Activated T-cell treated with anti-CD3 and anti-CD28 coated beads, Interleukin-2, amount 50 U/mL, for 1 hour (primary cell): Measurements from ENCODE around the gene ACCSL.

ENCODE experiments used
- DNase-seq: peaks from one replicate; pipeline ENCODE4 v3.0.0-alpha.2; 2020

The ACCSL gene

DNA sequence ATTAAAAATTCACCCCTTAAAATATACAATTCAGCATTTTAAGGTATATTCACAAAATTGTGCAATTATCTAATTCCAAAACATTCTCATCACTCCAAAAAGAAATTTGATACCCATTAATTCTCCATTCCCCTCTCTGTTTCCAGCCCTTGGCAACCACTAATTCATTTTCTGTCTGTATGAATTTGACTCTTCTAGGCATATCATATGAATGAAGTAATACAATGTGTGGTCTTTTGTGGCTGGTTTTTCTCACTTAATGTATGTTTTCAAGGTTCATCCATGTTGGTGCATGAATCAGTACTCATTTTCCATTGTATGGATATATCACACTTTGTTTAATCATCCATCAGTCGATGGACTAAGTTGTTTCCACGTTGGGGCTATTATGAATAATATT lies 29.0 kb upstream of the ACCSL start:
- DNase-seq: no peak

GRCh38 chr11:44024977-44025376 lies 22.8 kb upstream of the ACCSL start:
- DNase-seq: no peak

GRCh38 chr11:44025727-44026126 lies 22.1 kb upstream of the ACCSL start:
- no peak for DNase-seq

- DNase-seq: no peak
Measured at GRCh38 chr11:44028401-44028800, 19.4 kb upstream of the ACCSL start.

- DNase-seq: no peak
Measured at GRCh38 chr11:44028816-44029506, 18.8 kb upstream of the ACCSL start.

- no peak for DNase-seq
Measured at GRCh38 chr11:44029507-44029845, 18.3 kb upstream of the ACCSL start.

- no peak for DNase-seq
Measured at GRCh38 chr11:44029977-44030911, 17.5 kb upstream of the ACCSL start.

DNA sequence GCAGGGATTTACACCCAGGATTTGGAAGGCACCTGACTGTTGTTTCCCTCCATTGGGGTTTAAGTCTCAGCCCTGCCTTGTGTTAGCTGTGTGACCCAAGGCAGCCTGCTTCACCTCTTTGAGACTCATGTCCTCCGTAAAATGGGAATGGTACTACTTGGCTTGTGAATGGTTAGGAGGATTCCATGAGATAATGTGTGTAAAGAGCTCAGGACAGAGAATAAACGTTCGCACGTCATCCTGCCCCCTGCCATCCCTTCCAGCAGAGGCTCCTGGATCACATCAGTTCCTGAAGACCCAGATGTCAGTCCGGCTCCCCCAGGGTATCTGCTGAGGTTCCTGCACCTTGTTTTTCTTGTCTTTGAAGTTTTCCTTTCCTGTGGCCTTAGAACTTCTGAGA lies 16.8 kb upstream of the ACCSL start:
- no peak for DNase-seq

GRCh38 chr11:44031549-44031948 lies 16.2 kb upstream of the ACCSL start:
- no peak for DNase-seq

DNA sequence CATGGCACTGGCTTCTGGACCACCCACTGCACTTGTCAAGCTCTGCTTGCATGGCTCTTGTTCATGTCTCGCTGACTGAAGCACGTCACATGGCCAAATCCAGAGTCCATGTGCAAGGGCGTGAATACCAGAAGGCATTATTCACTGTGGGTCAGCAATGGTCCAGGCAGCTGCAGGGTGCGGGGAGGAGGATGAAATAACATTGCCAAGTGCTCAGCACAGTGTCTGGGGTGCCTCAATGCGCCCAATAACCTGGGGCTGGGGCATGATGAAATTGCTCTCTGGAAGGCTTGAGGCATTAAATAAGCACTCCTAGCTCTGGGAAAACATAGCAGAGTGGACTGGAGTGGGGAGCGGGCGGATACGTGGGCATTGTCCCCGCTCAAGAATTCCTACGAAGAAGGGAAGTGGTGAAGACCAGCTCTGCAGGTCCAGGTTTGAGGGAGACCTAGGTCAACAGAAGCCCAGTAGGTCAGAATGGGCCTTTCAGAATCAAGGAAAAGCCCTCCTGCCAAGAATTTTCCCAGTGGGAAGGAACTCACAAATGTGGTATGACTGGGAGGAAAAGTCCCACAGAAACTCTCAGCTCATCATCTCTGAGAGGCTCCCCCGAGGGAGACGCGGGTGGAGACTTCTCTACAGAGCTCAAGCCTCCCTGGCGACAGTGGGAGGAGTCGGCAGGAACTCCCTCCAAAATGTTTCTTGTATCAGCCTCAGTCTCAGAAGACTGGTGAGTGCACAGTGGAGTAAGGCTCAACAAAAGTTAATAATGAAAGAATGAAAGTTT lies 15.3 kb upstream of the ACCSL start:
- DNase-seq: no peak

GRCh38 chr11:44033411-44033850 lies 14.3 kb upstream of the ACCSL start:
- DNase-seq: no peak

DNA sequence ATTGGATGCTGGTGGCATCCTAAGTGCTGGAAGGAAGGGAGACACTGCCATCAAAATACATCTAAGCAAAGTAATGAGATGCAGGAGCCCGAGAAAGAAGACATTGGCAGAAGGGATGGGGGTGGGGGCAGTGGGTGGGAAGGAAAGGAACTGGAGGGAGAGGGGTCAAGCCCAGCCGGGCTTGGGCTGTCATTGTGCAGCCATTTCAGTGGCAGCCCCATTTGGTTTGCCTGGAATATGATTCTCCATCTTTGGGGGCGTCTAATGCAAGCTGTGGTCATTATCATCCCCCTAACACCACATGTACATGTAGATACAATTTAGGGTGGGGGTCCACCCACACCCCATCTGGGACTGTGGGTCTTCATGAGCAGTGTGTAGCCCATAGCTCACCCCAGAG lies 13.9 kb upstream of the ACCSL start:
- DNase-seq: no peak

- DNase-seq: no peak
Measured at GRCh38 chr11:44034639-44035038, 13.1 kb upstream of the ACCSL start.

GRCh38 chr11:44036811-44037657 lies 10.7 kb upstream of the ACCSL start:
- no peak for DNase-seq

- DNase-seq: no peak
Measured at GRCh38 chr11:44037658-44037998, 10.2 kb upstream of the ACCSL start.

DNA sequence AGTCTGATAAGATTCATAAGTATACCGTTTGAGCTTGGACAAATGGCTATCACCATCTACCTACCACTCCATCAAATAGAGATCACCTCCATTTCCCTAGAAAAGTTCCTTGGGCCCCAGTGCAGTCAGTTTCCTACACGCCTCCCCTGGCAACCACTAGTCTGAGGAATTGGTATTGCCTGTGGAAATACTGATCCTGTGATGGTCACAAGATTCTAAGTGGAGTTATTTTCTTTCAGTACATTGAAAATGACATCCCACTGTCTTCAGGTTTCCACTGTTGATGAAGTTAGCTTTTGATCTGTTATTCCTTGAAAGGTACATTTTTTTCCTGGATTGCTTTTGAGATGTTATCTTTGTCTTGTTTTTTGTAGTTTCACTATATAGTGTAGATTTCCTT lies 4.6 kb upstream of the ACCSL start:
- DNase-seq: no peak

GRCh38 chr11:44046182-44046581 lies 1.6 kb upstream of the ACCSL start:
- DNase-seq: no peak

DNA sequence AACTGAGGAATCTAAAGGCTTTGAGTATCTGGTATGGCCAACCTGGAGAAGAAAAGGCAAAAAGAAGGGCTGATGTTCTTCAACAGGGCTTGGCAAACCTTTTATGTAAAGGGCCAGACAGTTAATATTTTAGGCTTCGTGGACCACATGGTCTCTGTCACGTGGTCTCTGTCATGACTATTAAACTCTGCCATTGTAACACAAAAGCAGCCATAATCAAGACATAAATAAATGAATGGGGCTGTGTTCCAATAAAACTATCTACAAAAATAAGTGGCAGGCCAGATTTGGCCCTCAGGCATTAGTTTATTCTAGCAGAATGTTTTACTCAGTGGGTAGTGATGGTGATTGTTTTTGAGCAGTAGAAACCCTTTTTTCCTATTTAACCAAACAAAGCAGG lies 483 bp upstream of the ACCSL start:
- no peak for DNase-seq

- no peak for DNase-seq
Measured at GRCh38 chr11:44049832-44050231, 2.1 kb downstream of the ACCSL start.

GRCh38 chr11:44051171-44051570 lies 3.4 kb downstream of the ACCSL start:
- DNase-seq: no peak

DNA sequence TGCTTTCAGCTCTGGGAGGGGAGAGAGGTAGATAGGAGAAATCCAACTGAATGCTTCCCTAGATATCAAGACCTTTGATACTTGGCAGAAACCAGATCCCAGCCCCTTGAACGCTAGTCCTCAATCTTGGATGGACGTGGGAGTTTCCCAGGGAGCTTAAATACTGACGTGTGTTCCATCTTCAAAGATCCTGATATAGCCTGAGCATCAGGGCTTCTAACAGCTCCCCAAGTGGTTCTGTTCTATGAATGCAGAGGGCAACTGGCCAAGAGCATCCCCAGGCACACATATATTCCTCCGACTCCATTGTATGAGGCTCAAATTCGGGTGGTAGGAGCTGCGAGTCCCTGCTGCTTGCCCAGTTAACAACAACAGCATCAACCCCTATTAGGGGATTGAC lies 9.6 kb downstream of the ACCSL start:
- DNase-seq: no peak

GRCh38 chr11:44058275-44058674 lies 10.5 kb downstream of the ACCSL start:
- DNase-seq: no peak

- DNase-seq: no peak
Measured at GRCh38 chr11:44065161-44065661, 17.4 kb downstream of the ACCSL start.
